ENCODE data around the gene AREG. TPM values are rescaled to one million over a fixed set of nuclear protein-coding genes. Genes with fewer than 3 reads are reported as not detected.

The AREG gene
- total RNA-seq, 1 experiment from 2014 or later: 739 TPM

DNA sequence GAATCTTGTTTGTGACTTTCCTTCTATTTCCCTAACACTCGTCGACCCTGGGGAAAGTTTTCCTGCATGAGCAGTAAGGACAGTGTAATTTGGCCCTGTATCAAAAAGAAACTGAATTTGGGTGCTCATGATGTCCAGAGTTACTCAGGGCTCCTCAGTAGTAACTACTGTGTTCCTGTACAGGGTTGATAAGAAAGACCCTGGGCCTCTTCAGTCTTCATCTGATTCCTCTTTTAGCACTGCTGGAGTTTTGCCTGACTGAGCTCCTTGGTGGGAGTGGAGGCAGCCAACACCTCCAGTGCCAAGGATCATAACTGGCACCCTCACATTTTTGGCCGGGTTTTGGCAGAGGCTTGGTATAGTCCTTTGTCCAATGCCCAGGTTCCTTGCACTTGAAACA lies 7.1 kb upstream of the AREG start:
- H3K4me2 ChIP-seq (ENCODE audit: low read length): no peak overlapping the region
- H3K9me3 ChIP-seq (ENCODE audit: control insufficient read depth in 1 of 2, insufficient read depth in 1 of 2, low read depth in 1 of 2, low read length in 2 of 2): no peaks in the 10 kb centered on the region
- ChIA-PET RAD21 (ENCODE audit: low non-redundant PET in 1 of 2, low total read pairs in 2 of 2, uncharacterized antibody in 2 of 2, unreplicated experiment in 2 of 2) (no interaction called here), CTCF (no interaction called here), POLR2A (no interaction called here)
- H3K9ac ChIP-seq (ENCODE audit: low read length): no peak overlapping the region
- H3K27me3 ChIP-seq (ENCODE audit: insufficient read depth, low read length): no peaks in the 10 kb centered on the region
- no peaks in the 10 kb centered on the region for H3K79me2 ChIP-seq (ENCODE audit: insufficient read depth, low read length)
- no peaks in the 10 kb centered on the region for H4K20me1 ChIP-seq (ENCODE audit: insufficient read depth)
- TF ChIP-seq SRF (IDR thresholded peaks at IDR 0.05; ENCODE audit: low read depth): no peak
- TF ChIP-seq, protein P1, sequence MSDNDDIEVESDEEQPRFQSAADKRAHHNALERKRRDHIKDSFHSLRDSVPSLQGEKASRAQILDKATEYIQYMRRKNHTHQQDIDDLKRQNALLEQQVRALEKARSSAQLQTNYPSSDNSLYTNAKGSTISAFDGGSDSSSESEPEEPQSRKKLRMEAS (IDR thresholded peaks at IDR 0.05): no peak
- TF ChIP-seq CEBPB (IDR thresholded peaks at IDR 0.05; ENCODE audit: low read depth): no peak
- no peak for TF ChIP-seq CBX3 (IDR thresholded peaks at IDR 0.05; ENCODE audit: low read depth)
- TF ChIP-seq, protein P2, sequence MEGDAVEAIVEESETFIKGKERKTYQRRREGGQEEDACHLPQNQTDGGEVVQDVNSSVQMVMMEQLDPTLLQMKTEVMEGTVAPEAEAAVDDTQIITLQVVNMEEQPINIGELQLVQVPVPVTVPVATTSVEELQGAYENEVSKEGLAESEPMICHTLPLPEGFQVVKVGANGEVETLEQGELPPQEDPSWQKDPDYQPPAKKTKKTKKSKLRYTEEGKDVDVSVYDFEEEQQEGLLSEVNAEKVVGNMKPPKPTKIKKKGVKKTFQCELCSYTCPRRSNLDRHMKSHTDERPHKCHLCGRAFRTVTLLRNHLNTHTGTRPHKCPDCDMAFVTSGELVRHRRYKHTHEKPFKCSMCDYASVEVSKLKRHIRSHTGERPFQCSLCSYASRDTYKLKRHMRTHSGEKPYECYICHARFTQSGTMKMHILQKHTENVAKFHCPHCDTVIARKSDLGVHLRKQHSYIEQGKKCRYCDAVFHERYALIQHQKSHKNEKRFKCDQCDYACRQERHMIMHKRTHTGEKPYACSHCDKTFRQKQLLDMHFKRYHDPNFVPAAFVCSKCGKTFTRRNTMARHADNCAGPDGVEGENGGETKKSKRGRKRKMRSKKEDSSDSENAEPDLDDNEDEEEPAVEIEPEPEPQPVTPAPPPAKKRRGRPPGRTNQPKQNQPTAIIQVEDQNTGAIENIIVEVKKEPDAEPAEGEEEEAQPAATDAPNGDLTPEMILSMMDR (IDR thresholded peaks at IDR 0.05 in 2 of 3, conservative IDR thresholded peaks at IDR 0.05 in 1 of 3; ENCODE audit: borderline replicate concordance in 1 of 3, insufficient read depth in 1 of 3, low read depth in 2 of 3, low read length in 2 of 3): no peak
- no peak for TF ChIP-seq YY1 (IDR thresholded peaks at IDR 0.05; ENCODE audit: extremely low read depth, insufficient replicate concordance, low read depth, low read length)
- no peak for TF ChIP-seq EZH2phosphoT487 (IDR thresholded peaks at IDR 0.05; ENCODE audit: borderline replicate concordance)
- no peak for TF ChIP-seq ZFX (IDR thresholded peaks at IDR 0.05)
- TF ChIP-seq POLR2A (IDR thresholded peaks at IDR 0.05; ENCODE audit: borderline replicate concordance, extremely low read depth, insufficient read depth, insufficient read length): no peak
- TF ChIP-seq ZNF274 (IDR thresholded peaks at IDR 0.05; ENCODE audit: low read depth, low read length): no peak
- TF ChIP-seq, protein P3, sequence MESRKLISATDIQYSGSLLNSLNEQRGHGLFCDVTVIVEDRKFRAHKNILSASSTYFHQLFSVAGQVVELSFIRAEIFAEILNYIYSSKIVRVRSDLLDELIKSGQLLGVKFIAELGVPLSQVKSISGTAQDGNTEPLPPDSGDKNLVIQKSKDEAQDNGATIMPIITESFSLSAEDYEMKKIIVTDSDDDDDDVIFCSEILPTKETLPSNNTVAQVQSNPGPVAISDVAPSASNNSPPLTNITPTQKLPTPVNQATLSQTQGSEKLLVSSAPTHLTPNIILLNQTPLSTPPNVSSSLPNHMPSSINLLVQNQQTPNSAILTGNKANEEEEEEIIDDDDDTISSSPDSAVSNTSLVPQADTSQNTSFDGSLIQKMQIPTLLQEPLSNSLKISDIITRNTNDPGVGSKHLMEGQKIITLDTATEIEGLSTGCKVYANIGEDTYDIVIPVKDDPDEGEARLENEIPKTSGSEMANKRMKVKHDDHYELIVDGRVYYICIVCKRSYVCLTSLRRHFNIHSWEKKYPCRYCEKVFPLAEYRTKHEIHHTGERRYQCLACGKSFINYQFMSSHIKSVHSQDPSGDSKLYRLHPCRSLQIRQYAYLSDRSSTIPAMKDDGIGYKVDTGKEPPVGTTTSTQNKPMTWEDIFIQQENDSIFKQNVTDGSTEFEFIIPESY (IDR thresholded peaks at IDR 0.05; ENCODE audit: extremely low read depth, insufficient replicate concordance, low read length): no peak
- TF ChIP-seq, protein P4, sequence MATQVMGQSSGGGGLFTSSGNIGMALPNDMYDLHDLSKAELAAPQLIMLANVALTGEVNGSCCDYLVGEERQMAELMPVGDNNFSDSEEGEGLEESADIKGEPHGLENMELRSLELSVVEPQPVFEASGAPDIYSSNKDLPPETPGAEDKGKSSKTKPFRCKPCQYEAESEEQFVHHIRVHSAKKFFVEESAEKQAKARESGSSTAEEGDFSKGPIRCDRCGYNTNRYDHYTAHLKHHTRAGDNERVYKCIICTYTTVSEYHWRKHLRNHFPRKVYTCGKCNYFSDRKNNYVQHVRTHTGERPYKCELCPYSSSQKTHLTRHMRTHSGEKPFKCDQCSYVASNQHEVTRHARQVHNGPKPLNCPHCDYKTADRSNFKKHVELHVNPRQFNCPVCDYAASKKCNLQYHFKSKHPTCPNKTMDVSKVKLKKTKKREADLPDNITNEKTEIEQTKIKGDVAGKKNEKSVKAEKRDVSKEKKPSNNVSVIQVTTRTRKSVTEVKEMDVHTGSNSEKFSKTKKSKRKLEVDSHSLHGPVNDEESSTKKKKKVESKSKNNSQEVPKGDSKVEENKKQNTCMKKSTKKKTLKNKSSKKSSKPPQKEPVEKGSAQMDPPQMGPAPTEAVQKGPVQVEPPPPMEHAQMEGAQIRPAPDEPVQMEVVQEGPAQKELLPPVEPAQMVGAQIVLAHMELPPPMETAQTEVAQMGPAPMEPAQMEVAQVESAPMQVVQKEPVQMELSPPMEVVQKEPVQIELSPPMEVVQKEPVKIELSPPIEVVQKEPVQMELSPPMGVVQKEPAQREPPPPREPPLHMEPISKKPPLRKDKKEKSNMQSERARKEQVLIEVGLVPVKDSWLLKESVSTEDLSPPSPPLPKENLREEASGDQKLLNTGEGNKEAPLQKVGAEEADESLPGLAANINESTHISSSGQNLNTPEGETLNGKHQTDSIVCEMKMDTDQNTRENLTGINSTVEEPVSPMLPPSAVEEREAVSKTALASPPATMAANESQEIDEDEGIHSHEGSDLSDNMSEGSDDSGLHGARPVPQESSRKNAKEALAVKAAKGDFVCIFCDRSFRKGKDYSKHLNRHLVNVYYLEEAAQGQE (IDR thresholded peaks at IDR 0.05; ENCODE audit: low read depth): no peak
- no peak for TF ChIP-seq EZH2 (IDR thresholded peaks at IDR 0.05)
- TF ChIP-seq SIN3A (IDR thresholded peaks at IDR 0.05; ENCODE audit: low read depth): no peak
- no peak for TF ChIP-seq POLR2AphosphoS5 (IDR thresholded peaks at IDR 0.05; ENCODE audit: low read depth, low read length)
- no peak overlapping the region for H3K27ac ChIP-seq (ENCODE audit: low read depth, low read length)
- BruUV-seq (replicated peaks): no TSS peak
- ATAC-seq (no peak), DNase-seq (ENCODE audit: low read depth, low spot score) (no peak)
- H3K4me3 ChIP-seq (replicated peaks in 1 of 2; ENCODE audit: low read depth in 1 of 2, low read length in 2 of 2): no peak overlapping the region
- no peaks in the 10 kb centered on the region for H3K36me3 ChIP-seq (ENCODE audit: control insufficient read depth in 1 of 2, insufficient read depth in 2 of 2, low read length in 2 of 2)
- intact Hi-C loops (cut with micrococcal nuclease): no loop called here
- no peaks in the 10 kb centered on the region for H3K4me1 ChIP-seq (ENCODE audit: control insufficient read depth in 1 of 2, insufficient read depth in 2 of 2, low read length in 2 of 2)
- H3K9me2 ChIP-seq (ENCODE audit: insufficient read depth): no peaks in the 10 kb centered on the region
- no peak overlapping the region for H2AFZ ChIP-seq (ENCODE audit: low read depth, low read length, poor library complexity, severe bottlenecking)

Measured in HCT116 (cell line).